IMR-90 (cell line): ENCODE measurements around the gene C3orf18.

Source experiments
- CEBPB ChIP-seq: IDR thresholded peaks from 2 replicates; pipeline ENCODE4 v1.6.1; 2012; ENCODE audit warnings: low read depth, low read length, improper control_type of control experiment
- CHD1 ChIP-seq: IDR thresholded peaks from 2 replicates; pipeline ENCODE4 v1.6.1; 2012; ENCODE audit warnings: low read depth, low read length, improper control_type of control experiment
- MAFK ChIP-seq: IDR thresholded peaks from 2 replicates; pipeline ENCODE4 v1.6.1; 2012; ENCODE audit warnings: low read depth, low read length, improper control_type of control experiment
- MXI1 ChIP-seq: IDR thresholded peaks from 2 replicates; pipeline ENCODE4 v1.6.1; 2012; ENCODE audit warnings: low read depth, mild to moderate bottlenecking, low read length, moderate library complexity, borderline replicate concordance
- NFE2L2 ChIP-seq: fragments of 150-350 bp; IDR thresholded peaks from 2 replicates; pipeline ENCODE4 v1.6.1; 2016; ENCODE audit warnings: low read depth, mild to moderate bottlenecking, low read length
- POLR2A ChIP-seq: IDR thresholded peaks from 2 replicates; pipeline ENCODE4 v1.6.1; 2012; ENCODE audit warnings: mild to moderate bottlenecking, low read depth, low read length
- RAD21 ChIP-seq: IDR thresholded peaks from 2 replicates; pipeline ENCODE4 v1.6.1; 2012; ENCODE audit warnings: low read length, improper control_type of control experiment
- RFX5 ChIP-seq: IDR thresholded peaks from 2 replicates; pipeline ENCODE4 v1.8.0; 2012; ENCODE audit warnings: low read depth, mild to moderate bottlenecking, low read length, moderate library complexity
- SMC3 ChIP-seq: fragments of 150-350 bp; IDR thresholded peaks from 2 replicates; pipeline ENCODE4 v1.6.1; 2016; ENCODE audit warnings: low read depth, mild to moderate bottlenecking, antibody characterized with exemption, low read length, moderate library complexity
- TF ChIP-seq, protein P1 (sequence below): conservative IDR thresholded peaks from 2 replicates; pipeline ENCODE4 v1.5.1; 2012; ENCODE audit warnings: mild to moderate bottlenecking, low read depth, low read length, improper control_type of control experiment
- TF ChIP-seq, protein P2 (sequence below): fragments of 150-350 bp; IDR thresholded peaks from 2 replicates; pipeline ENCODE4 v1.6.1; 2016; ENCODE audit warnings: low read depth, mild to moderate bottlenecking, low read length, moderate library complexity, borderline replicate concordance

GRCh38 chr3:50537421-50538129 lies 30.0 kb downstream of the C3orf18 start:
- TF ChIP-seq MXI1: no peak
- no peak for TF ChIP-seq RAD21
- TF ChIP-seq, protein P1, sequence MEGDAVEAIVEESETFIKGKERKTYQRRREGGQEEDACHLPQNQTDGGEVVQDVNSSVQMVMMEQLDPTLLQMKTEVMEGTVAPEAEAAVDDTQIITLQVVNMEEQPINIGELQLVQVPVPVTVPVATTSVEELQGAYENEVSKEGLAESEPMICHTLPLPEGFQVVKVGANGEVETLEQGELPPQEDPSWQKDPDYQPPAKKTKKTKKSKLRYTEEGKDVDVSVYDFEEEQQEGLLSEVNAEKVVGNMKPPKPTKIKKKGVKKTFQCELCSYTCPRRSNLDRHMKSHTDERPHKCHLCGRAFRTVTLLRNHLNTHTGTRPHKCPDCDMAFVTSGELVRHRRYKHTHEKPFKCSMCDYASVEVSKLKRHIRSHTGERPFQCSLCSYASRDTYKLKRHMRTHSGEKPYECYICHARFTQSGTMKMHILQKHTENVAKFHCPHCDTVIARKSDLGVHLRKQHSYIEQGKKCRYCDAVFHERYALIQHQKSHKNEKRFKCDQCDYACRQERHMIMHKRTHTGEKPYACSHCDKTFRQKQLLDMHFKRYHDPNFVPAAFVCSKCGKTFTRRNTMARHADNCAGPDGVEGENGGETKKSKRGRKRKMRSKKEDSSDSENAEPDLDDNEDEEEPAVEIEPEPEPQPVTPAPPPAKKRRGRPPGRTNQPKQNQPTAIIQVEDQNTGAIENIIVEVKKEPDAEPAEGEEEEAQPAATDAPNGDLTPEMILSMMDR: no peak
- TF ChIP-seq POLR2A: no peak
- TF ChIP-seq CEBPB: no peak
- TF ChIP-seq NFE2L2: no peak
- TF ChIP-seq SMC3: no peak
- no peak for TF ChIP-seq CHD1
- no peak for TF ChIP-seq MAFK
- TF ChIP-seq, protein P2, sequence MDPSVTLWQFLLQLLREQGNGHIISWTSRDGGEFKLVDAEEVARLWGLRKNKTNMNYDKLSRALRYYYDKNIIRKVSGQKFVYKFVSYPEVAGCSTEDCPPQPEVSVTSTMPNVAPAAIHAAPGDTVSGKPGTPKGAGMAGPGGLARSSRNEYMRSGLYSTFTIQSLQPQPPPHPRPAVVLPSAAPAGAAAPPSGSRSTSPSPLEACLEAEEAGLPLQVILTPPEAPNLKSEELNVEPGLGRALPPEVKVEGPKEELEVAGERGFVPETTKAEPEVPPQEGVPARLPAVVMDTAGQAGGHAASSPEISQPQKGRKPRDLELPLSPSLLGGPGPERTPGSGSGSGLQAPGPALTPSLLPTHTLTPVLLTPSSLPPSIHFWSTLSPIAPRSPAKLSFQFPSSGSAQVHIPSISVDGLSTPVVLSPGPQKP: no peak
- TF ChIP-seq RFX5: no peak
